ENCODE data around the gene COL8A2. TPM values are rescaled to one million over a fixed set of nuclear protein-coding genes. Genes with fewer than 3 reads are reported as not detected.
A peak's percentile ranks its signal among the peaks of the same experiment; 100 is the strongest.

COL8A2 gene
- total RNA-seq, 1 donor from 2014 or later, result 110 TPM

GRCh38 chr1:36137226-36137625 lies 12.2 kb upstream of the COL8A2 start:
- DNase-seq (ENCODE audit: low spot score), result no peak

- no peak for DNase-seq (ENCODE audit: low spot score)
These were observed 11.5 kb upstream of the COL8A2 start for GRCh38 chr1:36136535-36136934.

GRCh38 chr1:36135796-36136195 lies 10.8 kb upstream of the COL8A2 start:
- no peak for DNase-seq (ENCODE audit: low spot score)

- no peak for DNase-seq (ENCODE audit: low spot score)
These were observed 10.3 kb upstream of the COL8A2 start for GRCh38 chr1:36135330-36135667.

GRCh38 chr1:36134505-36135329 lies 9.7 kb upstream of the COL8A2 start:
- peak; percentile 79 for DNase-seq (ENCODE audit: low spot score)

- no peak for DNase-seq (ENCODE audit: low spot score)
These were observed 9.0 kb upstream of the COL8A2 start for GRCh38 chr1:36134031-36134430.

- peak; percentile 96 for DNase-seq (ENCODE audit: low spot score)
These were observed 8.5 kb upstream of the COL8A2 start for GRCh38 chr1:36133484-36133883.

- no peak for DNase-seq (ENCODE audit: low spot score)
These were observed 7.0 kb upstream of the COL8A2 start for GRCh38 chr1:36132029-36132428.

GRCh38 chr1:36128905-36129206 lies 3.8 kb upstream of the COL8A2 start:
- no peak for DNase-seq (ENCODE audit: low spot score)

- DNase-seq (ENCODE audit: low spot score), result no peak
These were observed 3.3 kb upstream of the COL8A2 start for GRCh38 chr1:36128126-36128904.

GRCh38 chr1:36126797-36127500 lies 1.9 kb upstream of the COL8A2 start:
- DNase-seq (ENCODE audit: low spot score), result no peak

- no peak for DNase-seq (ENCODE audit: low spot score)
These were observed 1.1 kb upstream of the COL8A2 start for GRCh38 chr1:36126005-36126716.

GRCh38 chr1:36124404-36125128 lies 456 bp downstream of the COL8A2 start:
- no peak for DNase-seq (ENCODE audit: low spot score)

GRCh38 chr1:36123356-36123755 lies 1.7 kb downstream of the COL8A2 start:
- DNase-seq (ENCODE audit: low spot score), result peak; percentile 70

- no peak for DNase-seq (ENCODE audit: low spot score)
These were observed 2.7 kb downstream of the COL8A2 start for GRCh38 chr1:36122062-36123030.

GRCh38 chr1:36119456-36119855 lies 5.6 kb downstream of the COL8A2 start:
- DNase-seq (ENCODE audit: low spot score), result no peak

GRCh38 chr1:36118447-36119204 lies 6.4 kb downstream of the COL8A2 start:
- DNase-seq (ENCODE audit: low spot score), result no peak

GRCh38 chr1:36116901-36117300 lies 8.1 kb downstream of the COL8A2 start:
- DNase-seq (ENCODE audit: low spot score), result peak; percentile 76

GRCh38 chr1:36115931-36116330 lies 9.1 kb downstream of the COL8A2 start:
- no peak for DNase-seq (ENCODE audit: low spot score)
